ENCODE measurements around the gene ZNF3.

GRCh38 chr7:100099452-100099851 lies 17.9 kb upstream of the ZNF3 start:
- TF ChIP-seq POLR2A (IDR thresholded peaks at IDR 0.05): no peak
- TF ChIP-seq CTCF (IDR thresholded peaks at IDR 0.05): no peak
